Measurements from ENCODE around the gene ABHD16A. TPM values are rescaled to one million over a fixed set of nuclear protein-coding genes. Genes with fewer than 3 reads are reported as not detected.

Gene ABHD16A
- total and polyA plus RNA-seq, 10 of the 15 experiments (the other 5 are each of a cell fraction or from before 2014, with no cell fraction given) = 7.5 to 43.0 (median 32.9) TPM

DNA sequence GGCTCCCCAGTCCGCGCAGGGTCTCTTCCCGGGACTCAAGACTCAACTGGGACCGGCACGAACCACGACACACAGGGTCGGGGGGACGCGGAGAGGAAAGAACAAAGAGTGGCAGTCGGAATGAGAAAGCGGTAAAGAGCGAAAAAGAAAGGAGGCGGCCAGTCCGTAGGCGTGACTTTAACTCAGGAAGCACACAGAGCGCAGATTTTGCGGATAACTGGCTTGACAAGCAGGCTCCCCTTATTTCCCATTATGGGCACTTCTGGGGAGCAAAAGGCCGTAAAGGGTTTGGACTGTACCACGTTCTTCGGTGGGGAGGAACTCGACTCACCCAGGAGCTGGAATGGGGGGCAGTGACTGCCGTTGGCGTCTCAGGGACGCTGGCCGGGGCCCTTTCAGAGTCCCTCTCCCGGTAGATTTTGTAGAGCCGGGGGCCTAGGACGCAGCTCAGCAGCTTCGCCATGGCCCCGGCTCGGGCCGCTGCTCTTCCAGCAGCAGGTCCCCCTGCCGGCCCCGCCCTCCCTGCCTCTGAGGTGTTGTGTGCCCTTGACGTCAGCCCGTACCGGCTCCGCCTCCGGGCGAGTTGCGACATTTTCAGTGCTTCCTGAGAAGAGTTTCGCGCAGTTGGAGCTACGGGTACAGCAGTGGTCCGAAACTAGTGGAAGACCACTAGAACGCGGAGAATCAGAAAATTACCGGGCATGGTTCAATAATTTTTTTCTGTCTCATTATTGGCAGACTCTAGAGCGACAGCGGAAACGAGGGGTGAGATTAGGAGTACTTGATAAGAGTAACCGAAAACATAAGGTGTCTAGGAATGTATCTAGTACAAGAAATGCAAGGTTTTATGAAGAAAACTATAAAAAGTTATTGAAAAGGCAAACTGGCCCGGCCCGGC, at the start of gene ABHD16A (continued):
- TF ChIP-seq NFYA (IDR thresholded peaks at IDR 0.05; ENCODE audit: borderline replicate concordance, low read depth, low read length) (no peak), KDM1A (IDR thresholded peaks at IDR 0.05; ENCODE audit: borderline replicate concordance) (no peak), IRF4 (IDR thresholded peaks at IDR 0.05; ENCODE audit: low read depth, low read length) (0 out of 2 replicates have a peak, but pooled peaks have one; percentile 5), TBL1XR1 (IDR thresholded peaks at IDR 0.05; ENCODE audit: low read depth, low read length) (no peak), IKZF2 (IDR thresholded peaks at IDR 0.05) (0 out of 4 replicates have a peak, but pooled peaks of 1 of the 2 experiments have one; percentile 32), STAT3 (IDR thresholded peaks at IDR 0.05; ENCODE audit: low read depth, low read length) (no peak), TAF1 (IDR thresholded peaks at IDR 0.05; ENCODE audit: borderline replicate concordance, low read depth, low read length) (peak; percentile 52), CREM (IDR thresholded peaks at IDR 0.05; ENCODE audit: low read depth) (peak; percentile 92), MTA2 (IDR thresholded peaks at IDR 0.05; ENCODE audit: low read depth) (0 out of 2 replicates have a peak, but pooled peaks have one; percentile 25), NR2C2 (IDR thresholded peaks at IDR 0.05; ENCODE audit: borderline replicate concordance, control insufficient read depth, insufficient read length, low read depth) (no peak), HCFC1 (IDR thresholded peaks at IDR 0.05; ENCODE audit: low read length) (peak; percentile 62), ZNF217 (IDR thresholded peaks at IDR 0.05) (no peak), CHD1 (IDR thresholded peaks at IDR 0.05; ENCODE audit: low read depth, low read length) (peak; percentile 96), GATAD2B (conservative IDR thresholded peaks at IDR 0.05; ENCODE audit: low read depth) (no peak), POU2F2 (IDR thresholded peaks at IDR 0.05; ENCODE audit: borderline replicate concordance, low read depth, low read length) (peak; percentile 9; the same call in 1 of the 3 replicates)
- TF ChIP-seq, protein P1, sequence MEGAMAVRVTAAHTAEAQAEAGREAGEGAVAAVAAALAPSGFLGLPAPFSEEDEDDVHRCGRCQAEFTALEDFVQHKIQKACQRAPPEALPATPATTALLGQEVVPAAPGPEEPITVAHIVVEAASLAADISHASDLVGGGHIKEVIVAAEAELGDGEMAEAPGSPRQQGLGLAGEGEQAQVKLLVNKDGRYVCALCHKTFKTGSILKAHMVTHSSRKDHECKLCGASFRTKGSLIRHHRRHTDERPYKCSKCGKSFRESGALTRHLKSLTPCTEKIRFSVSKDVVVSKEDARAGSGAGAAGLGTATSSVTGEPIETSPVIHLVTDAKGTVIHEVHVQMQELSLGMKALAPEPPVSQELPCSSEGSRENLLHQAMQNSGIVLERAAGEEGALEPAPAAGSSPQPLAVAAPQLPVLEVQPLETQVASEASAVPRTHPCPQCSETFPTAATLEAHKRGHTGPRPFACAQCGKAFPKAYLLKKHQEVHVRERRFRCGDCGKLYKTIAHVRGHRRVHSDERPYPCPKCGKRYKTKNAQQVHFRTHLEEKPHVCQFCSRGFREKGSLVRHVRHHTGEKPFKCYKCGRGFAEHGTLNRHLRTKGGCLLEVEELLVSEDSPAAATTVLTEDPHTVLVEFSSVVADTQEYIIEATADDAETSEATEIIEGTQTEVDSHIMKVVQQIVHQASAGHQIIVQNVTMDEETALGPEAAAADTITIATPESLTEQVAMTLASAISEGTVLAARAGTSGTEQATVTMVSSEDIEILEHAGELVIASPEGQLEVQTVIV (IDR thresholded peaks at IDR 0.05; ENCODE audit: borderline replicate concordance, partially characterized antibody) = peak; percentile 97
- TF ChIP-seq, protein P2, sequence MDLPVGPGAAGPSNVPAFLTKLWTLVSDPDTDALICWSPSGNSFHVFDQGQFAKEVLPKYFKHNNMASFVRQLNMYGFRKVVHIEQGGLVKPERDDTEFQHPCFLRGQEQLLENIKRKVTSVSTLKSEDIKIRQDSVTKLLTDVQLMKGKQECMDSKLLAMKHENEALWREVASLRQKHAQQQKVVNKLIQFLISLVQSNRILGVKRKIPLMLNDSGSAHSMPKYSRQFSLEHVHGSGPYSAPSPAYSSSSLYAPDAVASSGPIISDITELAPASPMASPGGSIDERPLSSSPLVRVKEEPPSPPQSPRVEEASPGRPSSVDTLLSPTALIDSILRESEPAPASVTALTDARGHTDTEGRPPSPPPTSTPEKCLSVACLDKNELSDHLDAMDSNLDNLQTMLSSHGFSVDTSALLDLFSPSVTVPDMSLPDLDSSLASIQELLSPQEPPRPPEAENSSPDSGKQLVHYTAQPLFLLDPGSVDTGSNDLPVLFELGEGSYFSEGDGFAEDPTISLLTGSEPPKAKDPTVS (IDR thresholded peaks at IDR 0.05; ENCODE audit: low read depth, low read length) = no peak
- TF ChIP-seq, protein P3, sequence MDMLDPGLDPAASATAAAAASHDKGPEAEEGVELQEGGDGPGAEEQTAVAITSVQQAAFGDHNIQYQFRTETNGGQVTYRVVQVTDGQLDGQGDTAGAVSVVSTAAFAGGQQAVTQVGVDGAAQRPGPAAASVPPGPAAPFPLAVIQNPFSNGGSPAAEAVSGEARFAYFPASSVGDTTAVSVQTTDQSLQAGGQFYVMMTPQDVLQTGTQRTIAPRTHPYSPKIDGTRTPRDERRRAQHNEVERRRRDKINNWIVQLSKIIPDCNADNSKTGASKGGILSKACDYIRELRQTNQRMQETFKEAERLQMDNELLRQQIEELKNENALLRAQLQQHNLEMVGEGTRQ (IDR thresholded peaks at IDR 0.05; ENCODE audit: borderline replicate concordance, low read depth, low read length) = no peak
- TF ChIP-seq, protein P4, sequence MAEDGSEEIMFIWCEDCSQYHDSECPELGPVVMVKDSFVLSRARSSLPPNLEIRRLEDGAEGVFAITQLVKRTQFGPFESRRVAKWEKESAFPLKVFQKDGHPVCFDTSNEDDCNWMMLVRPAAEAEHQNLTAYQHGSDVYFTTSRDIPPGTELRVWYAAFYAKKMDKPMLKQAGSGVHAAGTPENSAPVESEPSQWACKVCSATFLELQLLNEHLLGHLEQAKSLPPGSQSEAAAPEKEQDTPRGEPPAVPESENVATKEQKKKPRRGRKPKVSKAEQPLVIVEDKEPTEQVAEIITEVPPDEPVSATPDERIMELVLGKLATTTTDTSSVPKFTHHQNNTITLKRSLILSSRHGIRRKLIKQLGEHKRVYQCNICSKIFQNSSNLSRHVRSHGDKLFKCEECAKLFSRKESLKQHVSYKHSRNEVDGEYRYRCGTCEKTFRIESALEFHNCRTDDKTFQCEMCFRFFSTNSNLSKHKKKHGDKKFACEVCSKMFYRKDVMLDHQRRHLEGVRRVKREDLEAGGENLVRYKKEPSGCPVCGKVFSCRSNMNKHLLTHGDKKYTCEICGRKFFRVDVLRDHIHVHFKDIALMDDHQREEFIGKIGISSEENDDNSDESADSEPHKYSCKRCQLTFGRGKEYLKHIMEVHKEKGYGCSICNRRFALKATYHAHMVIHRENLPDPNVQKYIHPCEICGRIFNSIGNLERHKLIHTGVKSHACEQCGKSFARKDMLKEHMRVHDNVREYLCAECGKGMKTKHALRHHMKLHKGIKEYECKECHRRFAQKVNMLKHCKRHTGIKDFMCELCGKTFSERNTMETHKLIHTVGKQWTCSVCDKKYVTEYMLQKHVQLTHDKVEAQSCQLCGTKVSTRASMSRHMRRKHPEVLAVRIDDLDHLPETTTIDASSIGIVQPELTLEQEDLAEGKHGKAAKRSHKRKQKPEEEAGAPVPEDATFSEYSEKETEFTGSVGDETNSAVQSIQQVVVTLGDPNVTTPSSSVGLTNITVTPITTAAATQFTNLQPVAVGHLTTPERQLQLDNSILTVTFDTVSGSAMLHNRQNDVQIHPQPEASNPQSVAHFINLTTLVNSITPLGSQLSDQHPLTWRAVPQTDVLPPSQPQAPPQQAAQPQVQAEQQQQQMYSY (CRISPR knock-in tag; IDR thresholded peaks at IDR 0.05) = no peak
